HG03378 (cell line): ENCODE data around the gene SCLT1.

ENCODE experiments used
- ATAC-seq: cut with Tn5 transposase; IDR thresholded peaks from one replicate; pipeline ENCODE4 v1.9.1; 2021; ENCODE audit warnings: mild to moderate bottlenecking, moderate library complexity; ENCODE audit not compliant: unreplicated experiment

Gene SCLT1

DNA sequence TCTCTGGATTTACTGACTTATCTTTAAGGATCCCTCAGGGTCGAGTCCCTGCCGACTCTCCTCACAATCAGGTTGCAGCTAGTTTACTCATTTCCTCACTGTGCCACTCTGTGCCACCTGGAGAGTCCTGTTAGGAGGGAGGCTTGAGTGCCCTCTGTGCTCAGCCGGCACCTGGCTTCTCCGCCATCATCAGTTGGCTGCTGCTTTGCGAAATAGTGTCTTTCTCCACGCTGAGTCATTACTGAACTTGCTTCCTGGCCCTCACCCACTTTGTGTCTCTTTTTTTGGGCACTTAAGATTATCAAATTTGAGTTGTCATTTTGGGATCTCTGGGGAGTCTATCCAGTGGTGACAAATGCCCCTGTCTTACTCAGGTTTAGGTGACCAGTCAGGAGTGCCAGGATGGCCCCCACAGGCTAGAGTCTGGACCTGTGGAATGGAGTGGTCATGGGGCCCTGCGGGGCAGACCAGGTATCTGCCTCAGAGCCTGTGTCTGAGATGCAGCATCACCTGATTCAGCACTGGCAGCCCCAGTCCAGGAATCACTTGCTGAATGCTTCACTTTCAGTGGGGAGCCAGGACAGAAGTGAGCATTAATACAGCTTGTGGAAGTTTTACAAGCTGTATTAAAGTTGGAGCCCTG is 246.1 kb downstream of the SCLT1 start:
- no peak for ATAC-seq

DNA sequence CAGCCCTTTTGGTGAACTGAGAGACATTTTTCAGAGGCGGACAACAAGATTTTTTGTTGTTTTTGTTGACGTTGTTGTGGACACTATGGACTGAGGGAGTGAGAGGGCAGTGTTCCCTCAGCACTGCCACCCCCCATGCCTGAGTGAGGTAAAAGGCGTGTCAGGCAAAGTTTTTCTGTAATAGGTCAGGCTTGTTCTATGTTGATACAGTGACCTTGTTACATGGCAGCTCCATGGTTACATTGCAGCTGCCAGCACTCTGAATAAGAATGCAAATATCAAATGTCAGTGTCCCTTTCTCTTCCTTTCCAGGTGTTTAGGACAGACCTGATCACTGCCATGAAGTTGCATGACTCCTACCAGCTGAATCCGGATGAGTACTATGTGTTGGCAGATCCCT is 247.3 kb downstream of the SCLT1 start:
- ATAC-seq = no peak

DNA sequence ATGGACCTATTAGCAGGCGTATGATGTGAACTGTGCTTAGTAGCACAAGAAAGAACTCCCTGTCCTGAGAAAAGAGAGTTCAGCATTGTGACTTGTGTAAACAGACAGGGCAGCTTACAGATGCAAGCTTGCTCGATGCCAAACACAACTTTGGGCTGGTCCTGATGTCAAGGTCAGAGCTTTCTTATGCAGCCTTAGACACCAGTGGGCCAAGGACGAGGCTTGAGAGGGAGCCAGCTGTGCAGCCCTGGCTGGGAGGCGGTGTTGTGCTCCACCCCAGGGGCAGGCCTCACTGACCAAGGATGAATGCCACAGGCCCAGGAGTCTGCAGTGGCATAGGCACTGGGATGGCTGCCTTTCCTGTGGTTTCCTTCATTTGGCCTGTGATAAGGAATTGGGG is 248.4 kb downstream of the SCLT1 start:
- ATAC-seq = no peak

DNA sequence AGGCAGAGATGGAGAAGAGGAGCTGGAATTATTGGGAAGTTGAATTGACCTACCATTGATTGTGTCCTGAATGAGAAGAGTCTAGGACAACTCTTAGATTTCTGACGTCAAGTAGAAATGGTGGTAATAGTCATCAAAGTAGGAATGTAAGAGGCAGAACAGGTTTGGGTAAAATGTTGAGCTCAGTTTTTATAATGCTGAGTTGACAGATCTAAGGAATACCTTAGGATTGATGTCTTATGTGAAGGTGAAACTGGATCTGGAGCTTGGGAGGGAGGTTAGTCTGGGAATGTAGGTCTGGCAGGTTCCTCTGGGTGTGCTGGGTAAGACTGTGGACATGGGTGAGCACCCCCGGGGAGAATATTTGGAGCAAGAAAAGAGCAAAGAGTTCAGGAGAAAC is 251.9 kb downstream of the SCLT1 start:
- no peak for ATAC-seq

DNA sequence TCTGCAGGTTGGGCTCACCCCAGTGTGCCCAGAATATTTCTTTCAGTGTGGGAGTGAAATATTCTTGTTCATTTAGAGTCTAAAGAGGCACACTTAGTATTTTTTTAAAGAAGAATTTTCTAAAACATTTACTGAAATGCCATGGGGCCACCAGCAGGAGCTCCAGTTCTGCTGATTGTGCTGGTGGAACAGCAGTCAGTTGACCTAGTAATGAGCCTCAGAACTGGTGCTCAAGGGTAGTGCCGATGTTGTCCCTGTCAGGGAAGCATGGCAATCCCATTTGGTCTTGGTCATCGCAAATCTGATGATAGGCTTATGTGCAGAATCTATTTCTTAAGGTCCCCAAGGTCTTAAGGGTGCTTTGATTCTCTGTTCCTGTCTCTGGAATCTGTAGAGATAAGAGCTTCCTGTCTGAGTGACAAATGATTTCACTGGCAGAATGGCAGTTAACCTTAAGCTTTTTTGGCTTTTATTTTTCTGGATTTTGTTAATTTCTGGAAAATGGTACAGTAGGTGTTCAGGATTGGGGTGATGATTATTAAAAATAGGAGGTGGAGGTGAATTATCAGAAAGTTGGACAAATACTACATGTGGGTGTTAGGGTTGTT is 252.5 kb downstream of the SCLT1 start:
- no peak for ATAC-seq

DNA sequence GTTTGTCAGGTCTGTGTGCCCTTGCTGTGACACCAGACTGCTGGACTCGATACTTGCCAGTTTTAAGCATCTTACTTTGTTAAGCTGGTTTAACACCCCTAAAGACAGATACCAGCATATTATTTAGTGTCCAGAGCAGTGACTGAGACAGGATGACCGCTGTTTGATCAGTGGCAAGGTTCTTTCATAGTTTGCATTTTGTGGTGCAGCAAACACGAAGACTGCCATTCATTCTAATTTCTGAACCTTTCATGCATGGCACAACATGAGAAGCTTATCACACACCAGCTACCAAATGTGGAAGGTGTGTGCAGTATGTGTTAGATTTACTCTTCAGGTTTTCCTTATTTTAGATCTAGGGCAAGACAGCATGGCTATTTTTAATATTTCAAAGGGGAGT is 255.7 kb downstream of the SCLT1 start:
- ATAC-seq = peak; percentile 53

DNA sequence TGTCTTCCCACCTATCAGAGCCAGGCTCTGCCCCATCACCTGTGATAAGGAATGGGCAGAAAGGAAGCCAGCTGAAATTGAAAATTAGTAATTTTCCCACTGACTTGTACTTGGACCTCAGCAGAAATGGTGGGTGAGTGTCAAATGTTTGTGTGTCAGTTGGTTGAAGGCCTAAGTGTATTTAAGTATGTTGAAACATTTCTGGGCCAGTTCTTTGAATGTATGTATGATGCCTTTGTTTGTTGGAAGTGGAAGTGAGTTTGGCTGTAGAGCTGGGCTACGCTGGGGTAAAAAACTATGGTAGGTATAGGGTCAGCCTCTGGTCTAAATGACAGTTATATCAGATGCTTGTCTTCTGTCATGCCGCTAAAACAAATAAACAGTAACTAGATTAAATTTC is 256.1 kb downstream of the SCLT1 start:
- ATAC-seq = peak; percentile 5

DNA sequence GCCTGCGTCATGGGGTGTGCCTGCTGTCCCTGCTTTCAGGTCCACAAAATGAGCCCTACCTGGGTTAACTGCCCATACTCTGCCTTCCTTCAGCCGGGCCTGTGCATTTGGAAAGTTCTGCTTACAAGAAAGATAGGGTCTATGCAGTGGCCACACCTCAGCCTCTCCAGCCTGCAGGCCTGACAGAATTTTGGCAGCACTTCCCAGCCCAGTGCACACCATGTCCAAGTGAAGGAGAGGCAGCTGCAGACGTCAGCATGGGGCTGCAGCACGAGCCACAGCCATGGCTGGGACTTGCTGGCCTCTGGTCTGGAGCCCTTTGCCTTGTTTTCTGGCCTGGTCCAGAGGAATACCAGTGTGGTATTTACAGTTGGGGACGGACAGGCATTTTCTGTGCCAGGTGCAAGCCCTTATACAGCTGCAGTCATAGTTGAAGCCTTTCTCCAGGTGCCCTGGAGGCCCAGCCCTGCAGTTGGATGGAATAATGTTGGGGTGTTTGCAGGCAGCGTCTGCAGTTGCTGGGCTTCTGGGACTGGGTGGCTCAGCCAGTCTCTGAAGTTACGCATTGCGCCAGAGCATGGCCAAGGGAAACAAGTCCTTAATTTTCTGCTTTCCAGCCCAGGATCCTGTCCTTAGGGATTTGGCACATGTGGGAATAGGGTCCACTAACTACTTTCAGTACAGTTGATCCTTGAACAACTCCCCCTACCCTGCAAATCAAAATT is 257.7 kb downstream of the SCLT1 start:
- ATAC-seq = no peak
